CD4-positive, alpha-beta T cell treated with Interleukin-6 for 4 hours (primary cell): ENCODE data around the gene TAS2R50.
A peak's percentile ranks its signal among the peaks of the same experiment; 100 is the strongest.
"Not testable (repeated sequence)": the region's sequence is repeated elsewhere in the genome, so short reads cannot be mapped to it uniquely, and the experiment has no call there.

Source experiments
- DNase-seq: peaks from one replicate; pipeline ENCODE4 v3.0.0-alpha.2; 2020; ENCODE audit warnings: mixed read lengths

The TAS2R50 gene

DNA sequence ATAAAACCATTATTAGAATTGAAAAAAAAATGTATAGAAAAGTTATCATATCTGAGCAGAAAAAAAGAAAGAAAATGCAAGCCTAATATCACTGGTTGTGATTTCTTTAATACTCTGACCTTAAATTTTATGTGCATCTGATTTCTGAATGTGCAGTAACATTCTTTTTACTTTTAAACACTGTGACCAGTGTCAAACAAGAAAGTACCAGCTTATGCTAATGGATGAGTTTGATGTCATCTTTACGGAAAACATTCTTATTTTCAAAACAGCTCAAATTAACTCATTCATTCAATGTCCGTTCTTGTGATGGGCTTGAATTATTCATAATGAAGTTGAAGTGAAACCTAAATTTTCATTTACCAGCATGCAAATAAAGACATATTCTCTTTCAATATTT is at the start of gene TAS2R50:
Gene TAS2R50 (minus strand): TSS at position 101 of the 400 bp plus-strand sequence. CDS start 52 bp downstream, at position 49.
- DNase-seq = no peak

- DNase-seq = not testable (repeated sequence)
Measured at GRCh38 chr12:11033959-11034358, 47.2 kb upstream of the TAS2R50 start.

GRCh38 chr12:11031307-11031706 is 44.6 kb upstream of the TAS2R50 start, which contains the start of gene TAS2R31:
TAS2R31 (minus strand) TSS chr12:11031407; CDS start chr12:11031335, 72 bp downstream.
- DNase-seq = no peak

DNA sequence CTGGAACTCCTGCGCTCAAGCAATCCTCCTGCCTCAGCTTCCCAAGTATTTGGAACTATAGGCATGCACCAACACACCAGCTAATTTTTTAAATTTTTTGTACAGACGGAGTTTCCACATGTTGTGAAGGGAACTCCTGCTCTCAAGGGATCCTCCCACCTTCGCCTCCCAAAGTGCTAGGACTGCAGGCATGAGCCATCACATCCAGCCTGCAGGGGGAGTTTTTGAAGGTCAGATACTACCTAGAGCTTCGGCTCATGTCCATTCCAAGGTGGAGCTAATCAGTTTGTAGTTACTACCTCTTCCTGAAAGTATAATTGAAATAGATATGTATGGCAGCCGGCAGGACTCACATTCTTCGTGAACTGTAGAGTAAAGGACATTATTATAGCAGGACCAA is 39.4 kb upstream of the TAS2R50 start:
- no peak for DNase-seq

GRCh38 chr12:11023387-11023786 is 36.7 kb upstream of the TAS2R50 start:
- DNase-seq = no peak

DNA sequence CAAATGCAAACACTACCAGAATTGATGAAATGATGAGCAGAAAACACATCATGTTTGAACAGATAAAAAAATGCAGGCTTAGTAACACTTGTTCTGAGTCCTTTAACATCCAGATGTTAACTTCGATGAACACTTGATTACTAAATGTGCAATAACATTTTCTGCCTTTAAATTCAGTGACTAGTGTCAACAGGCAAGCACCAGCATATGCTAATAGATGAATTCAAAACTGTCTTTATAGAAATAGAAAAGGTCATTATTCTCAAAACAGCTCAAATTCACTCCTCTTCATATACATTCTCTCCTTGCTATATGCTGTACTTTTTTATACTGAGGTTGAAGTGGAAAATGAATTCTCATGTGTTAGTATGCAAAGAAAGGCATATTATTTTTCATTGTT is 35.8 kb upstream of the TAS2R50 start, which contains the start of gene TAS2R19:
Gene TAS2R19 (minus strand): TSS at position 101 of the 400 bp plus-strand sequence. CDS start 49 bp downstream, at position 52.
- no peak for DNase-seq

DNA sequence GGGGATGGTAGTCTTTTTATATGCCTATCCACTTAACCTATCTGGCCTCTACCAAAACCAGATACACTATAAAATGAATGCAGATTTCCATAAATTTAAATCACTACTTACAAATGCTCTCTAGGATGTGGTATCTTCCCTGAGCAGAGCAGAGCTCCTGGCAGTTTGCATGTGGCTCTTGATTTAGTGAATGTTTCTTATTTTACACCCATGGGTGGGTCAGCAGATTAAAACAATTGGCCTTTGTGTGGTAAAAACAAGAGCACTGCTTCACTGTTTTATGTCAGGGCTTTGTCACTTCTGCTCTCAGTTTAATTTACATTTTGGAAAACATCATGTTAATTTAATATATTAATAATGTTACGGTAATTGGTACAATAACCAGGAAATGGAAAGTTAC is 30.2 kb upstream of the TAS2R50 start:
- no peak for DNase-seq

- no peak for DNase-seq
Measured at GRCh38 chr12:11015775-11016430, 29.2 kb upstream of the TAS2R50 start.

DNA sequence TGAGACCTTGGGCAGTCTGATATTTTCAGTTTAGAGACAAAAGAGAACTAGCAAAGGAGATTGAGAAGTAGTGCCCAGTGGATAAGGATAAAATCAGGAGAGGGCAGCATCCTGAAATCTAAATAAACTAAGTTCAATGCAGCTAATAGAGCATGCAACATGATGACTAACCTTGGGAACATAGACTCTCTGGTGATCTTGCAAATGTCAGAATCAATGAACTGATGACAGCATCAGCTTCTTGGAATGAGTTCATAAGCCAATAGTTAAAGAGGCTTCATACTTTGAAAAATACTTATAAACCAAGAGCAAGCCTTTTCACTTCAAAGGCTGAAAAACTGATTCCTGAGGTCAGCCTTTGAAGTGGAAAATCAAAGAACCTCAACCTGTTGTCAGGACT is 27.5 kb upstream of the TAS2R50 start:
- DNase-seq = no peak

GRCh38 chr12:11007608-11008007 is 20.9 kb upstream of the TAS2R50 start:
- no peak for DNase-seq

- no peak for DNase-seq
Measured at GRCh38 chr12:10998204-10998603, 11.5 kb upstream of the TAS2R50 start, which contains the start of gene TAS2R20. TAS2R20 (minus strand) TSS chr12:10998304; CDS start chr12:10997875, 429 bp downstream.

DNA sequence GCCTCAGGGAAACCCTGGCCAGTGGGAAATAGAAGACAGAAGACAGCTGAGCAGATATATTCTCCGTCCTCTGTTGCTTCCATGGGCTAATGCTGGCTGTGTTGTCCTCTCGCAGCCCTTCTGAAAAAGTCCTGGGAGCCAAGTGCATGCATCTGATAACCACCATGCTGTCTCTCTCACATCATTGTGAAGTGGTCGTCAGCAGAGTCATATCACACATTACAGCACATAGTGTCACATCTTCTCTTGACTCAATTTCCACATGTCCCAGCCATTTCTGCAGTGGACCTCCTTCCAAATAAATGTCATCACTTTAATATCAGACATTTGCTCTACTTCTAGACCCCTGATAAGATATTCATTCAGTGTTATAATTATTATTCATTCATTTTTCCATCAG is 7.6 kb upstream of the TAS2R50 start:
- DNase-seq = no peak

- DNase-seq = no peak
Measured at GRCh38 chr12:10989107-10989506, 2.4 kb upstream of the TAS2R50 start.

GRCh38 chr12:10982244-10982643 is 4.5 kb downstream of the TAS2R50 start:
- peak; percentile 24 for DNase-seq

GRCh38 chr12:10974965-10975364 is 11.7 kb downstream of the TAS2R50 start:
- no peak for DNase-seq

GRCh38 chr12:10968765-10969456 is 17.8 kb downstream of the TAS2R50 start:
- DNase-seq = no peak

- DNase-seq = no peak
Measured at GRCh38 chr12:10967409-10967808, 19.3 kb downstream of the TAS2R50 start.

- DNase-seq = no peak
Measured at GRCh38 chr12:10966314-10966713, 20.4 kb downstream of the TAS2R50 start.

- no peak for DNase-seq
Measured at GRCh38 chr12:10965476-10965875, 21.2 kb downstream of the TAS2R50 start.

DNA sequence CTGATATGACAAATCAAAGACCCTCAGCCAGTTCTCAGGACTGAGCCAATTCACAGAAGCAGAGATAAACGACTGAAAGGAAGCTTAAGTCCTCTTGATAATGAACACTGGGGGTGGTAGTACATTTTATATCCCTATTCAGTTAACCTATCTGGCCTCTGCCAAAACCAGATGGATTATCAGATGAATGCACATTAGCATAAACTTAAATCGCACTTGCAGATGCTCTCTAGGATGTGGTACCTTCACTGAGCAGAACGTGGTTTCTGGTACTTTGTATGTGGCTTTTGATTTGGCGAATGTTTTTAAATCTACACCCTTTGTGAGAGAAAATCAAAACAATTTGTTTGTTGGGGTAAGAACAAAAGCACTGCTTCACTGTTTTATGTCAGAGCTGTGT is 26.5 kb downstream of the TAS2R50 start:
- DNase-seq = no peak

GRCh38 chr12:10959804-10960203 is 26.9 kb downstream of the TAS2R50 start:
- no peak for DNase-seq

GRCh38 chr12:10957741-10958140 is 29.0 kb downstream of the TAS2R50 start:
- DNase-seq = no peak

- DNase-seq = no peak
Measured at GRCh38 chr12:10956085-10956484, 30.6 kb downstream of the TAS2R50 start.

DNA sequence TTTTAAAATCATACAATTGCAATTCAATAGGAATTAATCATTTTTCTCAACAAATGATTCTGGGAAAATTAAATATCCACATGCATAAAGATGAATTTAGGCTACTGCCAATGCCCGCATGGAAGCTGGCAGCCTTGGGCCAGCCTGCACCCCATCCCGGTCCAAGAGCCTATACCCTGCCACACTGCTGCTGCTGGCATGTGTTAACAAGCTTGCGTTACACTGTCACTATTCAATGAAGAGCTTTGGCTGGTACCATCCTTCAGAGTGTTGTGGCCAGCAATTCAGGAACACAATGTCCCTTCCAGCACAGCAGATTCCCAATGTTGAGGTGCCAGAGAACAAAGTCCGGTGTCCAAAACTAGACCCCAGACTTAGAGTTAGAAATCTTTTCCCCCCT is 34.1 kb downstream of the TAS2R50 start:
- no peak for DNase-seq
